GM21423 (cell line): Measurements from ENCODE around the gene PLD1.
"Not testable (repeated sequence)": the region's sequence is repeated elsewhere in the genome, so short reads cannot be mapped to it uniquely, and the experiment has no call there.

Experiments
- ATAC-seq: cut with Tn5 transposase; IDR thresholded peaks from one replicate; pipeline ENCODE4 v1.9.1; 2021; ENCODE audit warnings: mild to moderate bottlenecking, moderate library complexity; ENCODE audit not compliant: unreplicated experiment

Gene PLD1, protein sequence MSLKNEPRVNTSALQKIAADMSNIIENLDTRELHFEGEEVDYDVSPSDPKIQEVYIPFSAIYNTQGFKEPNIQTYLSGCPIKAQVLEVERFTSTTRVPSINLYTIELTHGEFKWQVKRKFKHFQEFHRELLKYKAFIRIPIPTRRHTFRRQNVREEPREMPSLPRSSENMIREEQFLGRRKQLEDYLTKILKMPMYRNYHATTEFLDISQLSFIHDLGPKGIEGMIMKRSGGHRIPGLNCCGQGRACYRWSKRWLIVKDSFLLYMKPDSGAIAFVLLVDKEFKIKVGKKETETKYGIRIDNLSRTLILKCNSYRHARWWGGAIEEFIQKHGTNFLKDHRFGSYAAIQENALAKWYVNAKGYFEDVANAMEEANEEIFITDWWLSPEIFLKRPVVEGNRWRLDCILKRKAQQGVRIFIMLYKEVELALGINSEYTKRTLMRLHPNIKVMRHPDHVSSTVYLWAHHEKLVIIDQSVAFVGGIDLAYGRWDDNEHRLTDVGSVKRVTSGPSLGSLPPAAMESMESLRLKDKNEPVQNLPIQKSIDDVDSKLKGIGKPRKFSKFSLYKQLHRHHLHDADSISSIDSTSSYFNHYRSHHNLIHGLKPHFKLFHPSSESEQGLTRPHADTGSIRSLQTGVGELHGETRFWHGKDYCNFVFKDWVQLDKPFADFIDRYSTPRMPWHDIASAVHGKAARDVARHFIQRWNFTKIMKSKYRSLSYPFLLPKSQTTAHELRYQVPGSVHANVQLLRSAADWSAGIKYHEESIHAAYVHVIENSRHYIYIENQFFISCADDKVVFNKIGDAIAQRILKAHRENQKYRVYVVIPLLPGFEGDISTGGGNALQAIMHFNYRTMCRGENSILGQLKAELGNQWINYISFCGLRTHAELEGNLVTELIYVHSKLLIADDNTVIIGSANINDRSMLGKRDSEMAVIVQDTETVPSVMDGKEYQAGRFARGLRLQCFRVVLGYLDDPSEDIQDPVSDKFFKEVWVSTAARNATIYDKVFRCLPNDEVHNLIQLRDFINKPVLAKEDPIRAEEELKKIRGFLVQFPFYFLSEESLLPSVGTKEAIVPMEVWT

DNA sequence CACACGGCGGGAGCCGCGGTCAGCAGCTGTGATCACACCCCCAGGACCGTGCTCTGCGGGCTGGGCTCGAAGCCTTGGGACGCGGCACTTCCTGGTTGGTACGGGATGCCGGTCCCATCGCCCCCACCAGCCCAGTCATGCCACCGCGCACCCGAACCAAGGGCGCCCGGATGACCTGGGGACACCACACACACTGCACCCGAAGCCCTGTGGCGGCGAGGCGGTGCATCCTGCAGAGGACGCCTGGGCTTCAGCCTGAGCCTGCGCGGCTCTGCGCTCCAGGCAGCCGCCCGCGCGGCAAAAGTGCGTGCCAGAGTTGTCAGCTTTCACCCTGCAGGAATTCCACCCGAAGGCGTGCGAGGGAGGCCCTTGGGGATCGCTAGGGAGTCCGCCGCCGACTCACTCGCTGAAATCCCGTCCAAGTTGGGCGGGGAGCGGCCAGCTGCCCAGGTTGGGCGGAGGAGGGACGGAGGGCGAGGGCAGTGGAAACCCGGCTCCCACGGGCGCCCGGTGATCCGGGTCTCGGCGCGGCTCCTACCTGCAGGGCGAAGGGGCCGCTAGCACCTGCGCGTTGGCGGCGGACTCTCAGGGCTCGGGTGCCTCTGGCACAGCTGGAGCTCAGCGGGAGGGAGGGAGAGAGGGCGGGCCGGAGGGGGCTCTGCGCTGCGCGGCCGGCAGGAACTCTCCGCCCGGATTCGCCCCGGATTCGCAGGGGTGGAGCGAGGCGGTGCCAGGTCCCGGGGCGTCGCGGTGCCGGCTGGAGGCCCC is at the start of gene PLD1:
TSS of gene PLD1 (minus strand) at position 623 of the 768 bp plus-strand sequence. CDS start 72,432 bp downstream, outside the sequence.
- peak; percentile 58 for ATAC-seq

DNA sequence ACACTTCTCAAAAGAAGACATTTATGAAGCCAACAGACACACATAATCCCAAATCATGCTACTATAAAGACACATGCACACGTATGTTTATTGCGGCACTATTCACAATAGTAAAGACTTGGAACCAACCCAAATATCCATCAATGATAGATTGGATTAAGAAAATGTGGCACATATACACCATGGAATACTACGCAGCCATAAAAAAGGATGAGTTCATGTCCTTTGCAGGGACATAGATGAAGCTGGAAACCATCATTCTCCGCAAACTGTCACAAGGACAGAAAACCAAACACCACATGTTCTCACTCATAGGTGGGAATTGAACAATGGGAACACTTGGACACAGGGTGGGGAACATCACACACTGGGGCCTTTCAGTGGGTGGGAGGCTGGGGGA is 48.5 kb upstream of the PLD1 start:
- ATAC-seq = not testable (repeated sequence)

DNA sequence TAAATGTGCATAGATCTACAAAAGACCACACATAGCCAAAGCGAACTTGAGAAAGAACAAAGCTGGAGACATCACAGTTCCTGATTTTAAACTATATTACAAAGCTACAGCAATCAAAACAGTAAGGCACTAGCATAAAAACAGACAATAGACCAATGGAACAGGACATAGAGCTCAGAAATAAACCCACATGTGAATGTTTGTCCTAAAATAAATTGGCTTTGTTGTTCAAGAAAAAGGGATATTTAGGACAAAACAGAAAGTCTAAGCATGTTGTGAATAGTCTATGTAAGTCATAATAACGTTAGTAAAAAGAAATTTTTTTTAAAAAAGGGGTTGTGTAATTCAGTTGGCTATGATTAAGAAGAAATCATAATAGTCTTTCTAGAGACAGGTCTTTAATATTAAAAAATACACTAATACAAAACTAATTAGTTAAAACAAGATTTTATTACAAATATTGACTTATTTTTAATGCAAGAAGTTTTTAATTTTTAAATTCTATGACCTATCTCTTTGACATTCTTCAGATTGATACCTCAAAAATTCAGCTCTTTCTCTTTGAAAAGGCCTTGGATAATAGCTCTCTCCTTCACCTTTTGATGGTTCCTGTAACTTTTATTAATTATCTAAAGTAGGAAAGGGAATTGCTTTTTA is 44.5 kb upstream of the PLD1 start:
- no peak for ATAC-seq

DNA sequence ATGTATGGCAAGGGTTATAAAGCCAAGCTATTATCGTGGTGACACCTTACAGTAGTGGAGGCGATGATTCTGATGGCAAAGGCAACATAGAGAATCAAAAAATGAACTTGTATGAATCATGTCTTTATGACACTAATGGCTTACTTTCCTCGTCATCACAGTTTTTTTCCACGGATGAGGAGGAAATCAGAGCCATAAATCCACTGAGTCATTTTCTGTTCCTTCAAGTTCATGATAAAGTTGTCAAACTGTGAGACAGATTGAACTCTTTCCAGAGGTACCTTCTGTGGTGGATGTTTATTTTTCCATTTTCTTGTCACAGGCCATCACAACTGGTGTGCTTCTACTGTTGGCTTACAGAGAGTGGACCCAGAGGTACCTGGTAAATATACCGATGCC is 41.4 kb upstream of the PLD1 start:
- no peak for ATAC-seq

DNA sequence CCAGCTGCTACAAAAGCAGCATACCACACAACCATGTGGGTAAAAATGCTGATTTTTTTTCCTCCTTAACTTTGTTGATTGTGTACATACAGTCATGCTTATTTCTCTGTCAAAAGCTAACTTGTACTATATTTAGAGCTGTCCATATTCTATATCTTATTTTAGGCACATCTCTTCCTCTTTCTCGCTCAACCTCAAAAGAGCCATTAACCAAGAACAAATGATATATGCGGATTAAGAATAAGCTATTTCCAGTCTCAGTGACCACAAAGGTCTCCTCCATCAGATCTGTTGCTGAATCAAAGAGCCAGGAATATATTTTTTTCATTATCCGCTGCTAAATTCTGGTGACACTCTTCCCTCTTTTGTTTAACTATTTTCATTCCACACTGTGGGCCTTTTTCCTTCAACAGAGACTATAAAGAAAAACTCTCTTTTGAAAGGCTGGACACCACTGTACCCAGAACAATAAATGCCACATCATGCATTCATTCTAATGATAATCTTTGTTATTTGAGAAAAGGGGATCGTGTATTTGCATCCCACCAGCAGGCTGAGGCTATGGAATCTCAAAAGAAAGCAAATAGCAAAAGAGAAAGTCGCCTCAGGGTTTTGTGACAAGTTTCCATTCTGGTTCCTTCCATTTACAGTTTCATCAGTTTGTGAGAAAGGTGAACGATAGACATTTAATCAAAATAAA is 40.8 kb upstream of the PLD1 start:
- ATAC-seq = no peak

DNA sequence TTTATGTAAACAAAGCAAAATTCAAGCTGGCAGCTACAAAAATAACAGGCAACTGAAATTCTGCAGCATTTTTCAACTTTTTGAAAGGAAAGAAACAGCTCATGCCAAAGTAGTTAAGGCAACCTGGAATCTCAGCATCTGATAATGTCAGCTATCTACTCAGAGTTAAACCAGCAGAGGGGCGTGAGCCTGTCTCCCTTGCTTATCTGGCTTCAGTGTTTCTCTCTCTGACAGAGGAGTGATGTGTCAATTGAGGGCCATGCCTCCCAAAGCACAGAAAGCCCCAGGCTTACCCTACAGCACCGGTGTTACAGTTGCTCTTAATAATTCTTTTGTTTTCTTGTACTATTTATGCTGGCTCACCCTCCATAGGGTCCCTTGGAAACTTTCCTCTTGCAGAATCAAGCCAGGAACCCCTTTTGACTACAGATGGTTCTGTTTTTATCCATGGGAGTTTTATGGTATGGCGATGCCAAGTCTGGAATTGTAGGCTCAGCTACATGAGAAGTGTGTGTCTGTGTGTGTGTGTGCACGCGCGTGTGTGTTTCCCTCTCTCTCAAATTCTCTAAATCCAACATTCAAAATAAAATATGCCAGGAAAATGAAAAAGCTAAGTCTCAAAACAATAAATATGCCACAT is 40.2 kb upstream of the PLD1 start:
- ATAC-seq = no peak

DNA sequence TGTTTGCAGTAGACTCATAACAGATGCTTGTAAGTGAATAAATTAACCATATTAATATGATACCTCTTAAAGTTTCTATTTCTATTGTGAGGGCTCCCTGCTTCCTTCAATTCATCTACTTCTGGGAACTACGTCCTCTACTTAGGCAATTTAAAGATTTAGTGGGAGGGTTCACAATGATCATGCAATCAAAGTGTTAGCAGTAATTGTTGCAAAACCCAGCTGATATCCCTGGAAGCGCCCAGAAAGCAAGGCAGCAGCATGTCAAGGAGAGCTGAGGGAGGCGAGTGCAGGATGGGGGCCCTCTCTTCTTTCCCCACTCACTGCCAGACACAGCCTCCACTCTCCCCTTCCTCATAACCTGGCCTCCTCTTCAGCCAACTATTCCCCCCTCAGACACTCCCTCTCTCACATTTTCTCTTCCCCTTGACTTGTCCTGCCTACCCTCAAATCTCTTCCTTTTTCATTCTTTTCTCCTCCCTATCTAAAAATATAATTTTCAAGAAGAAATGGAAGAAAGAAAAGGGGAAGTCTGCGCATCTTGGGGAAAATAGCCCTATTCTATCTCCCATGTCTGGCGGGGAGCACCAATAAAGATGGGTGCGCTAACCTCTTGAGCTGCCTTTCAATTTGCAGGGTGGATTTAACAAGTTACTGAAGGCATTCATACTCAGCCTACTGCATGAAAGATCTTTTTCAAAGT is 39.5 kb upstream of the PLD1 start:
- no peak for ATAC-seq

DNA sequence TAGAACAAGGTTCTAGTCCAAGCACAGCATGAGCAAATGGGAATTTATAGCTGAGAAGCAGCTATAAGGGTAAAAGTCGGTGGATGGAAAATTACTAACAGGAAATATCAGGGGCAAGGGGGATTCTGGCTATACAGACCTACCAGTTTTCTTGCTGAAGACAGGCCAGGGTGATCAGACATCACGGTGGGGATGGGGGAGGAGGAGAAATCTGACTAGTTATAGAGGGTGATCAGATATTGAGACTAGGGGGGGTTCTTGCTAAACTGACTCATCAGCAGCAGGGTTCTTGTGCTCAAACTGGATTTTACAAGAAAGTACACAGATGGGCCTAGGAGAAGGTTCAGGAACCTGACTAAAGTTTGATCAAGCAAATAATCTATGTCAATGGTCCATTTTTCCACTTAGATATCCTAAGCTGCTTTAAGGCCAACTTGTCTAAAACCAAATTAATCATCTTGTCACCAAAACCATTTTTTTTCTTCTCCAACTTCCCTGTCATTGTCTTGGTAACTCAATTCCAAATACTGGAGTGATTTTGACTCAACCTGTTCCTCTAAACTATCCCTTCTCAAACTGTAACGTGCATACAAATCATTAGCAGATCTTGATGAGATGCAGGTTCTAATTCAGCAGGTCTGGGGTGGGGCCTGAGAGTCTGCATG is 37.4 kb upstream of the PLD1 start:
- no peak for ATAC-seq

DNA sequence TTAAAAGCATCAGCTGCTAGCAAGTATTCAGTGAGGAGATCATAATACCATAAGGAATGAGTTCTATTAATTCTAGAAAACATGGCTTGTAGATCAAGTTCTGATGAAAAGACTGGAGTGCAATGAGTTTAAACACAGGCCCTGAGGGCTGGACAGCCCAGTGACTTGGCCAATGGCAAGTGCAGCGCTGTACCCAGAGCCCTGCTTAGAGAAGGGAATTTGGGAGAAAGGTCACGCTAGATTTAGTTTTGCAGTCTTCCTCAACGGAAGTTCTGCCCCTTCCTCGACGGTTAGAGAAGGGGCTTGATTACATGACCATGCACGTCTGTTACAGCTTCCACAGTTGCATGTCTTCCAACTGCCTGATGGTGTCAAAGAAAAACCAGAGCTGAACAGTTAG is 36.9 kb upstream of the PLD1 start:
- ATAC-seq = no peak

DNA sequence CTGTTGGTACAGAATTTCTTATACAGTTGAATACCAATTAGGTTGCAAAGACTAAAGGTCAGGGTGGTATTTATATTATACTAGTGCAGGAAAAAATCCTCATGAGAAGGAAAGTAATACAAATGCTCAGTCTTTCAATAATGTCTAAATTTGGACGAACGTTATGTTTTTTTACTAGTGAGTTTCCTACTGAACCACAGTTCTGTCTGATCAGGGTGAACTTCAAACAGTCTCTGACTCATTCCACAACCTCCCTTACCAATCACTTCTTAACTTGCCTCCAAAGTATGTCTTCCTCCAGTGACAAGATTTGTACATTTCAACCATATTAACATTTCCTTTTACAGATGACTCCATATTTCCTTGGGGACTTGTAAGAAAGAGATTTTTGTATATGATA is 36.3 kb upstream of the PLD1 start:
- peak; percentile 95 for ATAC-seq

DNA sequence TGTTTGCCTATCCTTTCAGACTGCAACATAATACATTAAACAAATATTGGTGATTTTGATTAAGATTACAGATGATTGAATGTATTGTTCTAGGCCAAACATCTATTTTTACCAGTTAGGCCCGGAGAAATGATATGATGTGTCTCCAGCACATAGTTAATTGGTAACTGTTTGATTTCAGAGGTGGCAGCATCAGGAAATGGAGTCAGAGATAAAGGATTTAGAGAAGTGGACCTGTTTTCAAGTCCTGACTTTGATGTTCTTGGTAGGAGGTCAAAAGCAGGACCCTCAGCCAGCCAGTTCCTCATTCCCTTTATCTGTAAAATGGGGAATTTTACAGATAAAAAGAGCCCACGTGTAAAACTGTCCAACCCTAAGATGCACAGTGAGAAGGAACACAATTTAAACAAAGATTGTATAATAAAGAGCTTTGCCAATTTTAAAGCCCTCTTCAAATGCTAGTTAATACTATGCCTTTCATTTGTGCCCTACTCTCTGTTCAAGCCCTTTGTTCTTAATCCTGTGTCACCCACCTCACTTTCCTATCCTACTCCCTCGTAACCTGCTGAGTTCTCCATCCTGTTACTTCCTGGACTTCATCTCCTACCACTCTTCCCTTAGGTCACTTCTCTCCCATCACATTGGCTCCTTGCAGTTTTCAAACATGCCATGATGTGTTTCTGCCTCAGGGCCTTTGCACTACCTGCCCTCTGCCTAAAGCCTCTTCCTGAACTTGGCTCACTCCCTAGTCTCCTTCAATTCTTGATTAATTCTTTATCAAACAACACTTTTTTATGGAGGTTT is 35.4 kb upstream of the PLD1 start:
- no peak for ATAC-seq

DNA sequence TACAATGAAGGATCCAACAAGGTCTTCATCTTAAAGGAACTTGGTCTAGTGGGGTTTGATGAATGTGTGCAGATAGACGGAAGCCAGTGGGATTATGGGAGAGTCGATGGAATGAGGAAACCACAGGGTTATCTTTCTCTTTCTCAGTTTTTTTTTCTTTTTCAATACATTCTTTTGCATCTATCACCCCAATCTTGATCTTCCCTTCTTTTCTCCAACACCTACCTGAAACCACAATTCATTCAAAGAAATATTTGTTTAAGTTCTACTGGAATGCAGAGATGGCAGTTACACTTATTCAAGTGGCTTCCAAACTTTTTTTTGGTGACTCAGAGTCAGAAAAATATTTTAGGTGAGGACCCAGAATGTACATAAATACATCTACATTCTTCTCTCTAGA is 34.6 kb upstream of the PLD1 start:
- no peak for ATAC-seq

DNA sequence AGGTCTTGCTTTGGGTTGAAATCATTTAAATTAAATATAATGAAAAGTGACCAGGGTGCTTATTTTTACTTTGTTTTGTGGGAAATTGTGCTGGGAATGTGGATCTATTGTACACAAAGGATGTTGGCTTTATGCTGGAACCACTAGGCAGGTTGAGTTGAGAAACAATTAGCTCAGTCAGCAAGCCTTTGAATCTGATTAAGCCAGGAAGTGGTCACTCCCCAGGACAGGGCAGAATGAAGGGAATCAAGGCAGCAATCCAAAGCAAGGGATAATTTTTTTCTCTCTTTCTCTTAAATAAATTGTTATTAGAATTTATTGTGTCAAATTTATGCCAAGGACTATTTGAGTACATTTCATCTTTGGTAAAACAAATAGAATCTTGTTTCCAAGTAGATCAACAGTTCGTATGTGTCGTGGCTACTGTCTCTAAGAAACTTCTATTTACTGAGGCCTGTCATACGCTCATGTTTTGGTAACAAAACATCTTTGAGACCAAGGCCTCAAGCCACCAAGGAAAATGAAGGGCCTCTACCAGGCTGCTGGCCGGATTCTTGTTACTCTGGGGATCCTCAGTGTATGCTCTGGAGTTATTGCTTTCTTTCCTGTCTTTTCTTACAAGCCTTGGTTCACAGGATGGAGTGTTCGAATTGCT is 32.7 kb upstream of the PLD1 start, which contains the start of gene TMEM212:
TSS of gene TMEM212 (plus strand) at position 486 of the 655 bp plus-strand sequence. CDS start at position 521, 35 bp downstream.
- ATAC-seq = no peak

DNA sequence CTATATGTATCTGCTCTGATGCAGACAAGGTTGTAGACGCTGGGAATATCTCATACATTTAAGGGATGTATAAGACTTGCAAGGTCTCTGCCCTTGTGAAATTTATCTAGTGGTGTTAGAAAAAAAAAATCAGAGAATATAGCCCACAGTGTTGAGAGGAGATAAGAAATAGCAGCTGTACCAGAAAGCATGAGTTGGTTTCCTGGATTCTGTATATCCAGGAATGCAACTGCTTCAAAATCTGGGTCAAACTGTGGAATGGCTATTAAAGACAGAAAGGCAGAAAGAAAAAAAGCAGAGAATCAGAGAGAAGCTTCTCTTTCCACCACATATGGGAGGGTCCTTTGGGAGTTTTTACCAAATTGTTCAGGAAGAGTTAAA is 31.3 kb upstream of the PLD1 start:
- no peak for ATAC-seq

DNA sequence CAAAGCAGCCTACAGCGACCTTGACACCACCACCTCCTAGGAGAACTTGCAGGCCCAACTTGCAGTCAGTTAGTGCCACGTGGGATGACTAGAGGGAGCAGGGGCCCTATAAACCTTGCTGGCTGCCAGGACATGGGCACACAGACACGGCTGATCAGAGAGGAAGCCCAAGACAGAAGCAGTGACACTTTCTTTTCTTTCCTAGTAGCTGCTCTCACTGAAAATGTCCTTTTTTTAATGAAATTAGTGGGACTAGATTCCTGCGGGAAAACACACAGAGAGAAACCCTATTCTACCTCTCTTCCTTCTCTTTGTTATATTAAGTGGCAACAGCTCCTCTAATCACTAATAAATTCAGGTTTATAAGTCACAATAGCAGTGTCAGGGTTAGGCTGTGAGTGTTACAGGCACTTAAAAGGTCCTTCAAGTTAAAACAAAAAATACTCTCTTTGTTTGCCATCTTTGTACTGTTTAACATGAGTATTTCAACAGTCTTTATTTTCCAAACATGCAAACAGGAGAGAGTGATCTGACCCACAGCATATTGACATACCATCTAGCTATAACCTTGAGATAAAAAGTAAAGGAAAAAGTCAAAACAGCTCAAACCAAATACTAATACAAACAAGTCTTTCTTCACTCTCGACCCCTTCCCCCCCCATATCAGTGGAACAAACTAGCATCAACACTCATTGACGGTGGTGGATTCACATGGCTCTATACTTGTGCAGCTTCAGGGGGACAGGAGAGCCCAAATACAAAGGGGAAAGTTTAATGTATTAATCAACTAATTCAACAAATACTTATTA is 30.7 kb upstream of the PLD1 start:
- ATAC-seq = no peak

DNA sequence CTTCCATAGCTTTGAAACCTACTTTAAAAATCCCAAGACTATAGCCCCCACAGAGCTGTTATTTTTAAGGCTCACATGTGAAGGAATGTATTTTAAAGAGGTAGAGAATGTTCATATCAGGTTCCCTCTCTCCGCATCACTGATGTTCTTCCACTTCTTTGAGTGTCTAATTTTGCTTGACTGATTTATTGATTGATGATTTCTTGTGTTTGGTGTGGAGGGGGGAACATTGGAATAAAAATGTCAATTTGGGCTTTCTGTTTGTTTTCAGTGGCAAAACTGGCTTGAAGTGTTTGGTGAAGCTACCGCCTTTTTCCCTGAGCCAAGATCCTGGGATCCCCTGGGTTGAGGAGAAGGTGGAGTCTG is 30.1 kb upstream of the PLD1 start:
- no peak for ATAC-seq
